ENCODE measurements around the gene PRPF31. TPM values are rescaled to one million over a fixed set of nuclear protein-coding genes. Genes with fewer than 3 reads are reported as not detected.

PRPF31 gene
- total and polyA plus RNA-seq, 2 of the 4 experiments (the other 2 are of a cell fraction), result 65.4 to 66.1 TPM

DNA sequence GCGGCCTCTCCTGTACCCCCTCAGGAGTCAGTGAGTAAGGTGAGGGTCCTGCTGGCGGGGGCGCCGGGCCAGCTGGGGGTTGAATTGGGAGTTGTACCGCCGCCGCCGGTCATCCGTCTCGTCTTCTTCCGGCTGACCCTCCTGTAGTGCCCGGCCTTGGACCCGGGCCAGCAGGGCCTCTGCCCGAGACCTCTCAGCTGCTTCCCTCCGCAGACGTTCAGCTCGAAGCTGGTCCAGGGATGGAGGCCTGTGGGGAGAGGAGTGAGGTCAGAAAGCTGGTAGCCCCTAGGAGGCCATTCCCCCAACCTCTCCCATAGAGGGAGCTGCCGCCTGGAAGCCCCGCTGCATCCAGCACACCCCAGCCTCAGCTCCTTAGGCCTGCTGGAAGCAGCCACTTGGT, 40.1 kb downstream of the PRPF31 start:
- H3K9me1 ChIP-seq (ENCODE audit: insufficient read depth, low read length), result no peaks in the 10 kb centered on the region; the same call in 1 of the 2 replicates
- H3K18ac ChIP-seq (ENCODE audit: low read depth, low read length), result no peak overlapping the region
- TF ChIP-seq RCOR1 (IDR thresholded peaks at IDR 0.05; ENCODE audit: insufficient replicate concordance, low read length) (no peak), NFE2L2 (IDR thresholded peaks at IDR 0.05; ENCODE audit: low read depth, low read length) (no peak), CHD1 (IDR thresholded peaks at IDR 0.05; ENCODE audit: low read depth, low read length) (no peak), CTCF (conservative IDR thresholded peaks at IDR 0.05; ENCODE audit: low read depth, low read length) (no peak), MAFK (IDR thresholded peaks at IDR 0.05; ENCODE audit: low read depth, low read length) (no peak), CEBPB (IDR thresholded peaks at IDR 0.05; ENCODE audit: low read depth, low read length) (no peak), SMC3 (IDR thresholded peaks at IDR 0.05; ENCODE audit: low read depth, low read length) (no peak), FOS (IDR thresholded peaks at IDR 0.05; ENCODE audit: low read depth, low read length) (no peak), RFX5 (IDR thresholded peaks at IDR 0.05; ENCODE audit: low read depth, low read length) (no peak), USF2 (IDR thresholded peaks at IDR 0.05; ENCODE audit: low read depth, low read length) (no peak), BHLHE40 (IDR thresholded peaks at IDR 0.05; ENCODE audit: low read depth, low read length) (no peak), MAZ (IDR thresholded peaks at IDR 0.05; ENCODE audit: borderline replicate concordance, low read depth, low read length) (no peak), RAD21 (IDR thresholded peaks at IDR 0.05; ENCODE audit: low read length) (no peak), MXI1 (IDR thresholded peaks at IDR 0.05; ENCODE audit: borderline replicate concordance, low read depth, low read length) (no peak), POLR2A (IDR thresholded peaks at IDR 0.05; ENCODE audit: low read depth, low read length) (no peak)
- TF ChIP-seq, protein P1, sequence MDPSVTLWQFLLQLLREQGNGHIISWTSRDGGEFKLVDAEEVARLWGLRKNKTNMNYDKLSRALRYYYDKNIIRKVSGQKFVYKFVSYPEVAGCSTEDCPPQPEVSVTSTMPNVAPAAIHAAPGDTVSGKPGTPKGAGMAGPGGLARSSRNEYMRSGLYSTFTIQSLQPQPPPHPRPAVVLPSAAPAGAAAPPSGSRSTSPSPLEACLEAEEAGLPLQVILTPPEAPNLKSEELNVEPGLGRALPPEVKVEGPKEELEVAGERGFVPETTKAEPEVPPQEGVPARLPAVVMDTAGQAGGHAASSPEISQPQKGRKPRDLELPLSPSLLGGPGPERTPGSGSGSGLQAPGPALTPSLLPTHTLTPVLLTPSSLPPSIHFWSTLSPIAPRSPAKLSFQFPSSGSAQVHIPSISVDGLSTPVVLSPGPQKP (IDR thresholded peaks at IDR 0.05; ENCODE audit: borderline replicate concordance, low read depth, low read length), result no peak
- dilution Hi-C loops (cut with HindIII; ENCODE audit: low sequenced_read_pairs, unreplicated experiment) (no loop called here), in situ Hi-C loops (cut with MboI; ENCODE audit: low sequenced_read_pairs) (no loop called here), intact Hi-C loops (cut with micrococcal nuclease) (loop anchor here (5.0 kb wide), 1 partner anchor 1127 kb away; the partner anchor contains the start of genes BRSK1 and HSPBP1)
- BruUV-seq (replicated peaks), result no TSS peak
- POLR2A ChIA-PET (ENCODE audit: unreplicated experiment), result no interaction called here
- H3K36me3 ChIP-seq (ENCODE audit: control insufficient read depth, insufficient read depth, low read length), result peaks cover 53% of the 10 kb centered on the region
- peaks cover 8% of the 10 kb centered on the region for H3K4me1 ChIP-seq (ENCODE audit: control insufficient read depth, insufficient read depth, low read length)
- no peak overlapping the region for H2BK120ac ChIP-seq (ENCODE audit: low read depth, low read length)
- no peak overlapping the region for H3K27ac ChIP-seq (ENCODE audit: insufficient read depth, low read length)
- no peak overlapping the region for H3K4ac ChIP-seq (ENCODE audit: low read depth, low read length)
- H3K79me1 ChIP-seq (ENCODE audit: low read depth in 1 of 2, low read length in 2 of 2), result peaks cover 10 to 33% of the 10 kb centered on the region in 2 experiments; a peak in 3 of 4 replicates
- no peak overlapping the region for H4K5ac ChIP-seq (ENCODE audit: low read depth, low read length)
- no peak overlapping the region for H3K56ac ChIP-seq (ENCODE audit: extremely low read depth, insufficient read depth, low read length)
- H2AK5ac ChIP-seq (ENCODE audit: low read depth, low read length), result no peak overlapping the region
- H4K91ac ChIP-seq (ENCODE audit: insufficient read depth, low read depth, low read length), result no peak overlapping the region
- peaks cover 7% of the 10 kb centered on the region; the same call in 1 of the 2 replicates for H4K20me1 ChIP-seq (ENCODE audit: insufficient read depth, low read length)
- no peak for ATAC-seq (ENCODE audit: low read depth)
- no peaks in the 10 kb centered on the region for H3K9me3 ChIP-seq (ENCODE audit: control insufficient read depth, insufficient read depth, low read length)
- H3K27me3 ChIP-seq (ENCODE audit: control insufficient read depth, insufficient read depth, low read length), result no peaks in the 10 kb centered on the region
- CTCF ChIA-PET, result no interaction called here
- no peak overlapping the region for H3K4me2 ChIP-seq (ENCODE audit: low read depth, low read length)
- no peak overlapping the region for H2BK20ac ChIP-seq (ENCODE audit: low read depth, low read length)
- H3K4me3 ChIP-seq (ENCODE audit: insufficient read depth, low read depth, low read length), result no peak overlapping the region
- no peak overlapping the region for H3K23ac ChIP-seq (ENCODE audit: low read depth, low read length)
- H2AK9ac ChIP-seq (replicated peaks; ENCODE audit: low read depth, low read length, poor library complexity), result no peak overlapping the region
- no peak overlapping the region for H2BK15ac ChIP-seq (ENCODE audit: low read depth, low read length)
- H3K9ac ChIP-seq (ENCODE audit: low read depth, low read length), result no peak overlapping the region
- DNase-seq, result no peak
- no peak overlapping the region for H4K8ac ChIP-seq (ENCODE audit: low read depth in 2 of 2, low read length in 2 of 2)
- WGBS, 2 experiments (ENCODE audit: extremely low coverage in 2 of 2, insufficient read length in 1 of 2), result no CpG with 5 or more reads among the region's 19 CpGs
- H3K14ac ChIP-seq (replicated peaks; ENCODE audit: low read depth, low read length), result no peak overlapping the region
- H2AFZ ChIP-seq (replicated peaks; ENCODE audit: low read length, poor library complexity), result no peak overlapping the region
- no peak overlapping the region for H2BK5ac ChIP-seq (ENCODE audit: low read depth, low read length, poor library complexity, severe bottlenecking)
